Astrocyte of the spinal cord (primary cell): Measurements from ENCODE around the gene CCDC40.
"Not testable (repeated sequence)": the region's sequence is repeated elsewhere in the genome, so short reads cannot be mapped to it uniquely, and the experiment has no call there.

Experiments used
- DNase-seq: peaks from one replicate; pipeline ENCODE4 v3.0.0; 2011; ENCODE audit warnings: low read depth, low spot score
- H3K4me3 ChIP-seq: 2 replicates; pipeline ENCODE4 v1.5.1; 2011; ENCODE audit warnings: low read depth, mild to moderate bottlenecking, low read length, moderate library complexity
- CTCF ChIP-seq: IDR thresholded peaks from 2 replicates; pipeline ENCODE4 v1.5.1; 2012; ENCODE audit warnings: low read depth, mild to moderate bottlenecking, low read length, inconsistent platforms
- in situ Hi-C: cut with HindIII; loops from 2 replicates; pipeline ENCODE4 v1.10.0; 2017; ENCODE audit warnings: low sequenced_read_pairs

CCDC40 gene

GRCh38 chr17:80034791-80035686 lies 1.4 kb upstream of the CCDC40 start:
- in situ Hi-C loops: no loop called here
- H3K4me3 ChIP-seq: peak overlapping the region; percentile 80
- no peak for TF ChIP-seq CTCF
- DNase-seq: peak; percentile 49

GRCh38 chr17:80035687-80035936 lies 830 bp upstream of the CCDC40 start, which contains the start of gene TBC1D16:
TBC1D16 (minus strand) TSS chr17:80035872; CDS start chr17:80013547, 22,325 bp downstream.
- in situ Hi-C loops: no loop called here
- DNase-seq: no peak
- no peak for TF ChIP-seq CTCF
- peak within 1 kb of the TSS; percentile 80 for H3K4me3 ChIP-seq

DNA sequence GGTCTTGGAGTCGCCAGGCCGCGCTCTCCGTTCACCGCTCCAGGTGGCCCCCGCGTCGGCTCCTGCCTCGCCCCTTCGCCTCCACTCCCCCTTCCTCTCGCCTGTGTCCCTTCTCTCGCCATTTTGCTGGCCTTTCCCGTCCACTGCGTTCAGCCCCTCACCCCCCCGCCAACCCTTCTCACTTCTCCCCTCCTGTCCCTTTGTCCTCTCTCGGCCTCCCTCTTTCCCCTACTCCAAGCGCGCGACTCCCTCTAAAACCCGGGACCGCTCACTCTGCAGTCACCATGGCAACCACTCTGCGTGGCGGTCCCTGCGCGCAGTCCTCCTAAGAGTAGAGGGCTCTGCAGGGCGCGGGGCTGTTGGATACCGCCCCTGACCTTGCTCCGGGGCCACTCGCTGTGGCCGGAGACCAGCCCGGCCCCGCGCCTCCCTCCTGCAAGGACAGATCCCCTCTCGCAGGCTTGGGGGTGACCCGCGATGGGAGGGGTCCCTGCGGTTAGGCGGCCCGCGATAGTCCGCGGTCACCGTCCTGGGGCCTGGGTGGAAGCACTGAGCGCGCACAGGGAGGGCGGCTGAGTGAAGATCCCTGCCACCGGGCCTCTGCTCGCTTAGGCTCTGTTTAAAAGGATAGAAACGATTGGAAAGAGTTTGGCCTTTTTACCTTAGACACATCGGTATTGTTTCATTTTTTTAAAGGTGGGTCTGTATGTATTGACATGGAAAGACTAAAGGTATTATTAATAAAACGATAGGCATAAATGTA lies 454 bp downstream of the CCDC40 start:
- in situ Hi-C loops: no loop called here
- DNase-seq: peak; percentile 34
- H3K4me3 ChIP-seq: peak overlapping the region; percentile 80
- TF ChIP-seq CTCF: no peak

DNA sequence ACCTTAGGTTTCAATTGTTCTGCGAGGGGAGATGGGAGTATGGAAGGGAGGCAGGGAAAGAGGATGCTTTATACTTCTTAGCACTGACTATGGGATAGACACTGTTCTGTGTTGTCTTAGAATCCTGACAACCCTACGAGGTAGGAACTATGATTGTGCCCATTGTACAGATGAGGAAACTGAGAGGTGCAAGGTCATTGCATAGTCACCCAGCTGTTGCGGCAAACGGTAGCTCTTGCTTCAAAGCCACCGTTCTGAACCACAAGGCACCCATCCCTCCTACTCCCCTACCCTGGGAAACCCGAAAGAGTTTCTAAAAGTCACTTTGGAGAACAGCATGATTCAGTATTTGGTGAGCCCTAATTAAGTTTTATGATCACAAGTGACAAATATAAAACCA lies 7.5 kb downstream of the CCDC40 start:
- no peak for TF ChIP-seq CTCF
- in situ Hi-C loops: no loop called here

DNA sequence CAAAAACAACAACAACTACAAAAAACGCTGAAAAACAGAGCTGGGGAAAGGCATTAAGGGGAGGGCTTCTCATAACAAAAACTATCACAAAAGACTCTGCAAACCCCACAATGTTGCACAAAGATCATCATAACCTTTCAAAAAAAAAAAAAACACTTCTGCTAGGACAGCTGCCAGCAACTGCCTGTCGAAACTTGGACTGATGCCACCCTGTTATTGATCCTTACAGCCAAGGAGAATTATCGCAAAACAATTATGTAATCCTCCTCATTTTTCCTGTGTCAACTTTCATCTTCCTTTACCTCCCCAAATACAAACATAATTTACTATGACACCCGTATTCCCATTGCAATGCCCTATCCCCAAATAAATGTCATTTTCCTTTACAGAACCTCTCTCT lies 9.3 kb downstream of the CCDC40 start:
- no peak overlapping the region for H3K4me3 ChIP-seq
- in situ Hi-C loops: no loop called here
- no peak for DNase-seq
- TF ChIP-seq CTCF: no peak

More for the DNA sequence above, 7.5 kb downstream of the CCDC40 start:
- no peak overlapping the region for H3K4me3 ChIP-seq
- no peak for DNase-seq

- H3K4me3 ChIP-seq, in situ Hi-C loops, DNase-seq: not testable (repeated sequence)
Observed at GRCh38 chr17:80046709-80047108, 10.3 kb downstream of the CCDC40 start.

GRCh38 chr17:80047176-80047575 lies 10.7 kb downstream of the CCDC40 start:
- in situ Hi-C loops: no loop called here
- TF ChIP-seq CTCF: no peak
- no peak for DNase-seq
- no peak overlapping the region for H3K4me3 ChIP-seq
